Measurements from ENCODE around the gene JAKMIP2. TPM values are rescaled to one million over a fixed set of nuclear protein-coding genes. Genes with fewer than 3 reads are reported as not detected.

JAKMIP2 gene
- total RNA-seq, 1 donor from 2014 or later: not detected

DNA sequence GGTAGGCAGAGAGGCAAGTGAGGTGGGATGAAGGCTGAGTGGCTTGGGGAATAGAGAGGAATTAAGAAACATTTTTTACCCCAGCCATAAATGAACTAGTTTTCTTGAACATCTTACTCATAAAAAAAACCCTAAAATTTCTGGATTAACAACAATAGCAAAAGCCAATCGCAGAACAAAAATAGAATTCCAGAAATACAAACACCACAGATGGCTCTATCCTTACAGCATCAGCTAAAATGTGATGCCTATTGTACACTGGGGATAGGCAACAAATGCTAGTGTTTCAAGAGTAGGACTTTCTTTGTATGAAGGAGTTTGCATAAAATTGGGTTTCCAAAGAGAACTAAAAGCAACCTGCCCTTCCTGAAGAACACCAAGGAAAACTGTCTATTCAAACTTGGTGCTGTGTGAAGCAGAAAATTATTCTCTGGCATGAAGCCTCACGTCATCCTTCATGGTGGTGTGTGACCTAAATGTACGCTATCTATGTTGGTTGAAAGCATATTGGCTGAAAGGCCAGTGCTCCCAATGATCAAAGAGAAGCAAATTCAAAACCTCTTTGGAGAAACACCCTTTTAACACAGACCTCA lies 82.9 kb downstream of the JAKMIP2 start:
- no peak for DNase-seq (ENCODE audit: low read depth in 2 of 2)

DNA sequence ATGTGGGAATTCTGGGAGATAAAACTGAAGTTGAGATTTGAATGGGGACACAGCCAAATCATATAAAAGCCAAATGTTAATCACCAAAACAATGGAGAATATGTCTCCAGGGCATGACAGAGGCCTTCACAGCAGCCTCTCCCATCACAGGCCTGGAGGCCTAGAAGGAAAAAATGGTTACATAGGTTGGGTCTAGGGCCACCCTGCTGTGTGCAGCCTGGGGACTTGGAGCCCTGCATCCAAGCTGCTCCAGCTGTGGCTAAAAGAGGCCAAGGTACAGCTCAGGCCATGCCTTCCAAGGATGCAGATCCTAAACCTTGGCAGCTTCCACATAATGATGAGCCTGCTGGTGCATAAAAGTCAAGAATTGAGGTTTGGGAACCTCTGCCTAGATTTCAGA lies 85.1 kb downstream of the JAKMIP2 start:
- no peak for DNase-seq (ENCODE audit: low read depth in 2 of 2)

DNA sequence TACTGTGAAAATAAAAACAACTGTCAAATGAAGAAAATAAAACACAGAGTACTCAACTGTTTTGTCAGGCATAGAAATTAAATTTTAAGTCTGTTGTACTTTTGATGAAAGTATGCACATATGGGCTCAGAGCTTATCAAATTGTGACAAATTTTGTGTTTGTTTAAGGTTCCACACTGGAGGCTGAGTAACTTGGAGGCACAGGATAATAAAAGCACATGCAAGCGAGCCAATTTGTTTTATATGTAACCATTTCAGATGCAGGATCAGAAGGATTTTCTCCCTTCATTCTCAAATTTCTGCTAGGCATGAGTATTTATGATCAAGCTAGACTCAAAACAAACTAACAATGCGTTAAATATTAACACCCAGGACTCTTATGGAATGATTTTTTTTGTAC lies 87.8 kb downstream of the JAKMIP2 start:
- DNase-seq (ENCODE audit: low read depth in 2 of 2): no peak

DNA sequence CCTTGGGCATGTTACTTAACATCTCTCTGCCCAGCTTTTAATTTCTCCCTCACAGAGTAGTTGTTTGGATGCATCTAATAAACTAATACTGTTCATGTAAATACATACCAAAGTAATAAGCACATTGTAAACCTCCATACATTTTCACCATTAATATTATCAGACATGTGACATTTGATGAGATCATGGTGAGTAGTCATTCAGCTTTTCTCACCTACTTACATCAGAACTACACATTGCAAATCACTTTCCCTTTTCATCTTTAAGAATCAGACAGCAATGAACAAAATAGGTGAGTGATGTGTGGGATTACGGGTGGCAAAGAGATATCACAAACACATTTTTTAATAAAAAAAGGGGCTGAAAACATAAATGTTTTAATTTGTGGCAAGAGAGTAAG lies 89.3 kb downstream of the JAKMIP2 start:
- DNase-seq (ENCODE audit: low read depth in 2 of 2): no peak

DNA sequence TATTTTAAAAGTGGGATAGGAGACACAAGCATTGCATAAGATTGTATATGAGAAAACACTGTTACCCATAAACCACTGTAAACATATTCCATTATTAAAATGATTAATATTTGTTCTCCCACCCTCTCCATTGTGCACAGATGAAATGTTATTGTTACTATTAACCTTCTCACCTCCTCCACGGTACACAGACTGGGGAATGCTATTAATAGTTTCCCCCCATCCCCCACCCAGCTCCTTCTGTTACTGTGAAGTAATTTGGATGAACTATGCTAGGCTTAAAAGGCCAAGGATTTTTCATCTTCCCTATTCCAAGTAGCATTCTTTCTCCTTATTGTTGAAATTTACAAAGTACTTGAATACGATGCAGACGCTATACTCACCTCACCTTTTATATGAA lies 91.4 kb downstream of the JAKMIP2 start:
- no peak for DNase-seq (ENCODE audit: low read depth in 2 of 2)

DNA sequence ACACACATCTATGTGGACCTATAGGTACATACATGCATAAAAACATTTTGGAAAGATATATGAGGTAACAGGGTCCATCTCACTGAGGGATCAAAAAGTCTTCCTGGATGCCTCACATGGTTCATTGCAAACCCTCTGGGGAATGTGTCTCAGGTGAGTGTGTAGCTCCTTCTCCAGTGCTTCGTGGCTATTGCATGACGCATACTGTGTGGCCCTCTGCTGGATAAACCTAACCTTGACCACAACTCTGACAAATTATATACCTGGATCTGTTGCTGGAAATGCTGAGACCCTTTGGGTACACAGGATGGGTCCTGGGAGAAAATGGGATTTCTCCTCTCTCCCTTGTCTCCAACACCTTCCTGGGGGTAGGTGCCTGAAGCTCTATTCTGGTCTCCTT lies 91.9 kb downstream of the JAKMIP2 start:
- DNase-seq (ENCODE audit: low read depth in 2 of 2): peak in 1 of 2 donors; percentile 5

DNA sequence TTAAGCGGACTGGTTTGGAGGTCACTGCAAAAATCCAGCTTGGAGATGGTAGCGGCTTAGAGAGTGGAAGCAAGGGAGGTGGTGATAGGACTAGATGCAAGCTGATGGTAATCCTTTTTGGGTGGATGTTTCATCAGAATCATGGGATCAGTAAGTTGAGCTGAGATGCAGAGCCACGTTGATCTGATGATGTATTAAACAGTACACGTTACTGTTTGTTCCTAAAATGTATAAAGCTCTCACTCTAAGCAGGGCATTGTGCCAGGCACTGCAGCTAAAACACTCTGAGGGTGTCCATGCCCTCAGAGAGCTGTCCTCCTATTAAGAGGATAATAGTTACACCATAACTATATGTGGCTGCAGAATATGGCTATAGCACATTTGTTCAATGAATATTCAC lies 93.1 kb downstream of the JAKMIP2 start:
- no peak for DNase-seq (ENCODE audit: low read depth in 2 of 2)

DNA sequence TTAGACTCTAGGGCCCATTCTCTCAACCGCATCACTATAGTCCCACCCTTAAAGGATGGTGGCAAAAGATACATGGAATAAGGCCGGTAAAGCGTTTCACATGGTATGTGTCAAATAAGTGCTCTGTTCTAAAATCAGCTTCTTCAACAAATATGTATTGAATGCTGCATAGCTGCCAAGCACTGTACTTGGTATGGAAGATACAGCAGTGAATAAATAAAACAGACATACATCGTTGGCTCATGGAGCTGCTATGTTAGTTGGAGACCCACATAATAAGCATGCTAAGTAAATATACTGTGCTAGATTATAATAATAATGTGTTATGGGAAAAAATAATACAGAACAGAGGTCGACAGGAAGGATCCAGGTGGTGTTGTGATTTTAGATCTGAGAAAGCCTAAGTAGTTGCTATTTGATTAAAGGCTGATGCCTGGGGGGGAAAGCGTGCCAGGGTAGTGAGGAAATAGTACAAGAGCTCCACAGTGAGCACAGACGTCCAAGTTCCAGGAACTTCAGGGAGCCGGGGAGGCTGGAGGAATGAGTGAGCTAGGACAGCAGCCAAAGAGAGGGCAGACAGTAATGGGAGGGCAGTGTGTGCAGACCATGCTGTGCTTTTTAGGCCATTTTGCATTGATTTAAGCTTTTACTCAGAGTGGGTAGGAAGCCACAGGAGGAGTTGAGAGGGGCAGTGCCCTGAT lies 93.7 kb downstream of the JAKMIP2 start:
- DNase-seq (ENCODE audit: low read depth in 2 of 2): no peak

DNA sequence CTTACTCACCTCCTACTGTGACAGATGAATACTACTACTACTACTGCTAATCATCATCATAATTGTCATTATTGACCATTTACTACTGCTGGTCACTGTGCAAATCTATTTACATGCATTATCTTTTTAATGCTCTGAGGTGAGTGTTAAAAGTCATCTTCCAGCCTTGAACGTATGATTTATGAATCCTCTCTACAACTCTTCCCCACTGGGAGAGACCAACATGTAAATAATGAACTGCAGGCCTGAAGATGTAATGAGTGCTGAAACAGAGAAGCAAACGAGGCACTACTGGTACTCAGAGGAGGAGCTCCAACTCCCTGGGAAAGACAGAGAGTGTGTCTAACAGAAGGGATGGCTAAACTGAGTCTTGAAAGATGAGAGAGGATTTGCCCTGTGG lies 95.4 kb downstream of the JAKMIP2 start:
- no peak for DNase-seq (ENCODE audit: low read depth in 2 of 2)

DNA sequence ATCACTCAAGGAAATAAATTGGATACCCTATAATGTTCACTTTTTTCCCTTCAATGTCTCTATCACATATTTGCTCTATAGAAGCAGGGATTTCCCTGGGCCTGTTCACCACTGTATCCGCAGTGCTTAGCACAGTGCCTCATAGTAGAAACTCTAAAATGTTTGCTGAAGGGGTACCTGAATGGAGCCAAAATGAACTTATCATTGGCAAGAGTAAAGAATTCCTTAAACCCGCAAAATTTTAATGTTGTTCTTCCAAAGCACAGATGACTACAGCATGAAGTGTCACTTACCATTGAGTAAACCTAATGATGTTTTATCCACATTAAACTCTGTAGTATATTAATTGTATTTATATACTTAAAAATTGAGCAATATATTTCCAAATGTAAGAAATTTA lies 96.1 kb downstream of the JAKMIP2 start:
- DNase-seq (ENCODE audit: low read depth in 2 of 2): no peak

DNA sequence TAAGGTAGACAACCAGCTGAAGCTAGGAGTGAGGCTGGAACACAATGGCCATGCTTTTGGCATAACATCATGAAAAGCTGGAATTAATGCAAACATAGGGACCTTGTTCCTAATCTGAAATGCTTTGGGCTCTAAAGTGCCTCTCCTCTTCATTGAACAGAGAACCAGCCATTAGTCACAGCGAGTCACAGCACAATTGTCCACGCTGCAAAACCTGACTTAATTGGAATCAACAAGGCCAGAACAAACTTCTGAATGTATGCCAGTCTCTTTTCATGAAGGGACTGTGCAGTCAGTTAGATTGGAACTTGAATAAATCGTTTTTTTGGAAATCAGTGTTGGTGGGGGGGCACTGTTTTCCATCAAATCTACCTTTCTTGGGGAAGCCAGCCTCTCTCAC lies 96.5 kb downstream of the JAKMIP2 start:
- no peak for DNase-seq (ENCODE audit: low read depth in 2 of 2)

DNA sequence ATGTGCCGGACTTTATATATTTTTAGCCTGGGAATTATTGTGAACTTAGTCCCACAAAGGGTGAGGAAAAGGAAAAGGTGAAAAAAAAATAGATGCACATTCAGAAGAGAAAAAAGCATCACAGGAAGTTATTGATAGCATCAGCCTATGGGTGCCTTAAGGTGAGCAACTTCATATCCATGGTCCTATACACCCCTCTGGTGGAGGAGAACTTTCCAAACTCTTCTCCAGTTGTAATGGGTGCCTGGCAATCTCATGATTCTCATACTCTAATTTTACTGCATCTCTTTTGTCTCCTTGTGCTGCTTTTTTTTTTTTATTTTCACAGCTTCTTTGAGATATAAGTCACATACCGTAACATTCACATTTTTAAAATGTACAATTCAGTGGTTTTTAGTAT lies 107.4 kb downstream of the JAKMIP2 start:
- no peak for DNase-seq (ENCODE audit: low read depth in 2 of 2)

DNA sequence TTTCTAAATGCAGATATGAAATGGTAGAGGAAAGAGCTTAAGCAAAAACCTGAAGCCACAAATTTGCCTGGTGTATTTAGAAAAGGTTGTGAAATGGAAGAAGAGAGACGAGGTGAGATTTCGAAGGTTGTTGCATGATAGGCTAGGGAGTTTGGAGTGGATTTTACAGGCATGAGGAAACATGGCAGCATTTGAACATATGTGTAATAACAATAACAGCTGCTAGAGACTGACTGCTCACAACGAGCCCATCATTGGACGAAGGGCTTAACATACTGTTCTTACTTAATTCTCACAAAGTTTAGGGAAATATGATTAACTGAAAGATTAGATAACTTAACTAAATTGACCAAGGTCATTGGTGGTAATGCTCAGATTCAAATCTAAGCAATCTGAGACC lies 108.1 kb downstream of the JAKMIP2 start:
- DNase-seq (ENCODE audit: low read depth in 2 of 2): no peak

DNA sequence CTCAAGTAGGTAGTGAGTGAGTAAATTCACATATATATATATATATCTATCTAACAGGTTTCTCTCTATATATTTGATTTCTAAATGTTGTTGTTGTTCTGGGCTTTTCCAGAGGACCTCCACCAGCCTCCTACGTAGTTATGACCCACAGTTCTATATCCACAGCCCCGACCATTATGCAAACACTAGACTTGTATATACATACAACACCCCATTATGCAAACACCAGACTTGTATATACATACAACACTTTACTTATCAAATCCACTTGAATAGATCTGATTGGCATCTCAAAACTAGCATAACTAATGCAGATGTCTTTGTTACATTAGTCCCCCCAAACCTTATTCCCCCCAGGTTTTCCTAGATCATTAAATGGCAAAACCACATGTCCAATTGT lies 108.7 kb downstream of the JAKMIP2 start:
- DNase-seq (ENCODE audit: low read depth in 2 of 2): no peak

DNA sequence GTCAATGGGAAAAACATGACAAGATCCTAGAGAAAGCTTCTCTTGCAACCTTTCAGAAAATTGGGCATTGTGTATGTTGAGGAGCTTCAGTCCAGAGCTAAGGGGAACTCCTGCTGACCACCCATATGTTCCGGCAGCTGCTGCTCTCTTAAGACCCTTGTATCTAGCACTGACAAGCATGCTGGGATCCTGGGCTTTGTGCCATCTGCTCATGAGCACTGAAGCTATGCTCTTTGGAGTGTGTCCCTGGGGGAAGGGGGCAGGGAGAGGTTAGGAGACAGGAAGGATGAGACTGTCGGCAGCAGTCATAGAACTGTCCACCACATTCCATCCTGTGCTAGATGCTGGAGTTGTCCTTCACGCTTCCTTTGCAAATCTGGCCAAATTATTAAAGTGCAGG lies 109.3 kb downstream of the JAKMIP2 start:
- DNase-seq (ENCODE audit: low read depth in 2 of 2): no peak

DNA sequence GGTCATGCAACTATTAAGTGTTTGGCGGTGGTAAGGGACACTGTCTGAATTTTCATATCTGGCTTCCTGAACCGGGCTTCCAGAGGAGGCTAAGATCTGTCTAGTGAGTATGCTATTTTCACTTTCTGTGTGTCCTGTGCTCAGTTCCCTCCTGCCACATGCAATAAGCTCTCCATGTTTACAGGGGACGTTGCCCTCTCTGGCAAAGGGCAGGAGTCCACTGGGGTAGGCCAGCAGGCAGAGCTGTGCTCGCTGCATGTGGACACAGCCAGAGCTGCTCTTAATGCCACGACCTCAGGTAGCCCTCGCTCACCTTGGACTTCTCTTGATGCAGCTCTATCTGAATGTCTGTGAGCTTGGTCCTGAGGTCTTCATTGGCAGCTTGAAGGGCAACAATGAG lies 111.2 kb downstream of the JAKMIP2 start:
- no peak for DNase-seq (ENCODE audit: low read depth in 2 of 2)

DNA sequence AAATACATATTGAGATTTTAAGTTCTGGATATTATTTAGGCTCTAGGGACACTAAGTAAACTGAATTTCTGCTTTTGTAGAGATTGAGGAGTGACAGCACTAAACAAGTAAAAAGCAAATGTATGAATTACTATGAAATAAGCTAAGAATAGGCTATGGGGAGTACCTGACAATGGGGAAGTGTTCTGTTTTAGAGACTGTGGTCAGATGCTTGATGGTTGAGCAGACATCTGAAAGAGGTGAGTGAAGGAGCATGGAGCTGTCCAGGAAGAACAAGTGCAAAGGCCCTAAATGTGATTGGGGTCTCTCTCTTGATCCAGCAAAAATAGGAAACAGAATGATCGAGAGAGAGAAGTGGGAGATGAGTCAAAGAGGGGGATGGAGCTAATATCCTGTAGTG lies 111.7 kb downstream of the JAKMIP2 start:
- DNase-seq (ENCODE audit: low read depth in 2 of 2): no peak

DNA sequence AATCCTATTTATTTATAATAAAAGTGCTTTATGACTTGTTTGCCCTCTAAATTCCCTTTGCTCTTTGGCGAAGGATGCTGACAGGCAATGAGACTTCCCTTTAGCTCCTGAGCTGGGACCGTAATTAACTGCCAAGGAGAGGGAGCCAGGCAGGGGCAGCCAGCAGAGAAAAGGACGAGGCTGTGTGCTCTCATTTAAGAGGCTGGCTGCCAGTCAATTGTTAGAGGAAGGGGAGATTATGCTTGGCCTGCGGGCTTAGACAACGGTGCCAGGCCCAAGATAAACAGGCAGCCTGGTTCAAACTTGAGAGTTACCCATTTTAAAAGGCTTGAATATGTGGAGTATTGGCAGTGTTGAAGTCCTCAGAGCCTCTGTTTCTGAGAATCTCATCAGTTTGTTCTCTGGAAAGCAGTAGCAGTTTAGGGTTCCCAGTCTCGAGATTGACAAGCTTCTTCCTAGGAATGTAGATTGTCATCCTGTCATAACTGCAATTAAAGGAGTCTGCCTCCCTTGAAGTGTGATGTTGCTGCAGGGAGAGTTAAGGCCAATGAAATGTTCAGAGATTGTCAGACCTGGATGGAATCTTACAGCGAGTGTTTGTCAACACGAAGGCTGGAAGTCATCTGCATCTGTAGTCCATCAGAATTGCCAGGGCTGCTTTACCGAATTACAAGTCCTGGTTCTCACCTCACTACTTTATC lies 113.2 kb downstream of the JAKMIP2 start:
- no peak for DNase-seq (ENCODE audit: low read depth in 2 of 2)

DNA sequence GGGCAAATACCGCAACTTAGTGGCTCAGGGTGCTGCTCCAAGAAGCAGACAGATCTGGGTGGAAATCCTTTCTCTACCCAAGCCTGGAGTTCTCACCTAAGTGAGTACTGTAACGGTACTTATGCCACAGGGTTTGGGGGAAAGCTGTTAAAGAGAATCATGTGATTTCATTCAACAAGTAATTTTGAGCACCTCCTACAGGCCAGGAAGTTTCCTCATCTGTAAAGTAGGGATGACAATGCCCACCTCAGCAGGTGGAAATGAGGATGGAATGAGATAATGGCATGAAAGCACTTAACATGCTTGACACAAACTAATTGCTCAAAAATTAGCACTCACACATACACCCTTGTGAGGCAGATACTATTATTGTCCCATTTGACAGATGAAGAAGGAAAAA lies 114.1 kb downstream of the JAKMIP2 start:
- DNase-seq (ENCODE audit: low read depth in 2 of 2): no peak

DNA sequence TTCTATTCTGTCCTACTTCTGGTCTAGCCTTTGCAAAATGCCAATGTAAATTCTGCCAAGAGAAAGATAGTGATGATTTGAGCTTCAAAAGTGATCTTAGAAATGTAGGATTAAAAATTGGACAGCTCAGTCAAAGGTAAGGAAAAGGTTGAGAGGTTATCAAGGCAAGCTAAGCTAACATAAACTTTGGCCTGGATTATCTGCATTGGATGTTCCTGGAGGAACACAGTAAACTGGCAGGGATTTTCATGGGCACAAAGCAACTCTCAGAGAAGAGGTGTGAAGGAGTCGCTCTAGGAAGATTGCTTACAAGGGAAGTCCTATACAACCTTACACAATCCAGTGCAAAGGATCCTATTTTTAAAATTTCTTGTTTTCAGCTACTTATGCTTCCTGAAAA lies 115.2 kb downstream of the JAKMIP2 start:
- DNase-seq (ENCODE audit: low read depth in 2 of 2): no peak

DNA sequence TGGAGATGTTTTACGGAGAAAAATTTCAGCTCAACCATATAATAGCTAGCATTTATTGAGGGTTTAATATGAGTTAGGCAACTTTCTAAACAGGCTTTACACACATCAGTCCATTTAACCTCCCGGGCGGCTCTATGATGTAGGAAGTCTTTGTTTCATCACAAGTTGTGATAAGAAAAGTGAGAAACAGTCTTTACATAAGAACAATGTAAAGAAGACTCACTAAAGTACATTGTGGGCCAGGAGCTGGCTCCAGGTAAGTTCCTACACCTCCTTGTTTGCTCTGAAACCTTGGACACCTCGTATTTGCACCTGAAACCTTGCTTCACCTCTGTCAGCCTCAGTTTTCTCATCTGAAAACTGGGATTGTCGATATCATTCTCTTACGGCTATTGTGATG lies 116.1 kb downstream of the JAKMIP2 start:
- DNase-seq (ENCODE audit: low read depth in 2 of 2): no peak

DNA sequence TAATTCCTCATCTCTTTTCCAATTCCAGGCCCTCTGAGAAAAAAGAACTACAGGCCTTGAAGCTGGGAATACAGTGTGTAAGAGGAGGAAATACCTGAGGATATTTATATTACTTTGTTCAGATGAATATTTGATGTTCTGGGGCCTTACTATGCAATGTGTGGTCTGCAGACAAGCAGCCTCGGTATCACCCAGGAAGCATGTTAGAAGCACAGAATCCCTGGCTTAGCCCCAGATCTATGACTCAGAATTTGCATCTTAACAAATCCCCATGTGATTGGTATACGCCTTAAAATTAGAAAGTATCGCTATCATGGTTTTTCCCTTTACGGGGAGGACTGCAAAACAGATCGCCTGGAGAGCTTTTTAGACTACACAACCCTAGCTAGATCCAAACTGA lies 121.0 kb downstream of the JAKMIP2 start:
- DNase-seq (ENCODE audit: low read depth in 2 of 2): no peak

Measured in lung microvascular endothelial cell (primary cell).